Colon (tissue), 2 donors: Measurements from ENCODE around the gene ABCC8.

Experiments used
- FAIRE-seq: peaks from 2 replicates; lab custom pipeline; 2012; peaks lifted over from hg19 to GRCh38; lab: Jason Lieb, UNC
- donor health status: control.
- donor health status: control.

Gene ABCC8

GRCh38 chr11:17385926-17386325 is 90.7 kb downstream of the ABCC8 start:
- FAIRE-seq = no peak

GRCh38 chr11:17385492-17385891 is 91.2 kb downstream of the ABCC8 start:
- no peak for FAIRE-seq

GRCh38 chr11:17384002-17384511 is 92.6 kb downstream of the ABCC8 start:
- FAIRE-seq = no peak

- no peak for FAIRE-seq
These were observed 93.2 kb downstream of the ABCC8 start for GRCh38 chr11:17383461-17383860.

- no peak for FAIRE-seq
These were observed 94.5 kb downstream of the ABCC8 start for GRCh38 chr11:17382046-17382728.

GRCh38 chr11:17381156-17381555 is 95.5 kb downstream of the ABCC8 start:
- no peak for FAIRE-seq

- FAIRE-seq = no peak
These were observed 97.1 kb downstream of the ABCC8 start for GRCh38 chr11:17379383-17380180.

- no peak for FAIRE-seq
These were observed 98.0 kb downstream of the ABCC8 start for GRCh38 chr11:17378655-17379054.

GRCh38 chr11:17376493-17376892 is 100.2 kb downstream of the ABCC8 start:
- FAIRE-seq = no peak

- no peak for FAIRE-seq
These were observed 101.1 kb downstream of the ABCC8 start for GRCh38 chr11:17375547-17375946.

GRCh38 chr11:17371614-17372013 is 105.0 kb downstream of the ABCC8 start:
- no peak for FAIRE-seq

GRCh38 chr11:17369684-17370243 is 106.9 kb downstream of the ABCC8 start:
- FAIRE-seq = no peak

- FAIRE-seq = no peak
These were observed 107.6 kb downstream of the ABCC8 start for GRCh38 chr11:17369094-17369493.

- no peak for FAIRE-seq
These were observed 108.1 kb downstream of the ABCC8 start for GRCh38 chr11:17368551-17368950.

- no peak for FAIRE-seq
These were observed 110.2 kb downstream of the ABCC8 start for GRCh38 chr11:17366495-17366894.

- no peak for FAIRE-seq
These were observed 122.0 kb downstream of the ABCC8 start for GRCh38 chr11:17354601-17354991.

GRCh38 chr11:17353821-17354600 is 122.6 kb downstream of the ABCC8 start:
- FAIRE-seq = no peak

- no peak for FAIRE-seq
These were observed 123.5 kb downstream of the ABCC8 start for GRCh38 chr11:17352950-17353820.

GRCh38 chr11:17351510-17352176 is 125.0 kb downstream of the ABCC8 start, which contains the start of gene NCR3LG1:
Gene NCR3LG1, plus strand, starts transcription at chr11:17351800. Its CDS starts 170 bp downstream, at chr11:17351970.
- FAIRE-seq = no peak

GRCh38 chr11:17351172-17351509 is 125.5 kb downstream of the ABCC8 start:
- FAIRE-seq = no peak
